H9 (cell line): ENCODE measurements around the gene RAET1G. TPM values are rescaled to one million over a fixed set of nuclear protein-coding genes. Genes with fewer than 3 reads are reported as not detected.

ENCODE experiments used
- DNase-seq: peaks from one replicate; pipeline ENCODE4 v3.0.0-alpha.2; 2017
- H2AFZ ChIP-seq: one replicate; pipeline ENCODE4 v1.6.1; 2013; ENCODE audit warnings: mild to moderate bottlenecking, low read length, control low read depth, moderate library complexity
- H2AK5ac ChIP-seq: 2 replicates; pipeline ENCODE4 v1.6.1; 2013; ENCODE audit warnings: low read length, control low read depth, mixed read lengths; ENCODE audit not compliant: insufficient read length
- H2BK120ac ChIP-seq: one replicate; pipeline ENCODE4 v1.6.1; 2013; ENCODE audit warnings: low read depth, mild to moderate bottlenecking, low read length, control low read depth, inconsistent platforms; ENCODE audit not compliant: poor library complexity, severe bottlenecking
- H2BK12ac ChIP-seq: 2 replicates; pipeline ENCODE4 v1.6.1; 2013; ENCODE audit warnings: low read length, control low read depth, mixed read lengths, low read depth; ENCODE audit not compliant: insufficient read length
- H2BK15ac ChIP-seq: 2 replicates; pipeline ENCODE4 v1.6.1; 2013; ENCODE audit warnings: low read depth, low read length, control low read depth
- H2BK20ac ChIP-seq: one replicate; pipeline ENCODE4 v1.6.1; 2013; ENCODE audit warnings: low read depth, mild to moderate bottlenecking, low read length, control low read depth, inconsistent platforms; ENCODE audit not compliant: poor library complexity, severe bottlenecking
- H2BK5ac ChIP-seq: 2 replicates; pipeline ENCODE4 v1.6.1; 2013; ENCODE audit warnings: low read length, control low read depth, mixed read lengths; ENCODE audit not compliant: insufficient read length
- H3K14ac ChIP-seq: 2 replicates; pipeline ENCODE4 v1.6.1; 2013; ENCODE audit warnings: low read length, control low read depth; ENCODE audit not compliant: insufficient read depth
- H3K18ac ChIP-seq: 2 replicates; pipeline ENCODE4 v1.6.1; 2013; ENCODE audit warnings: low read depth, mild to moderate bottlenecking, mixed read lengths, low read length, control low read depth; ENCODE audit not compliant: insufficient read length
- H3K23ac ChIP-seq: 2 replicates; pipeline ENCODE4 v1.6.1; 2013; ENCODE audit warnings: low read length, control low read depth, mixed read lengths, low read depth; ENCODE audit not compliant: insufficient read length
- H3K23me2 ChIP-seq: 2 replicates; pipeline ENCODE4 v1.6.1; 2013; ENCODE audit warnings: low read depth, mild to moderate bottlenecking, mixed read lengths, low read length, control low read depth; ENCODE audit not compliant: insufficient read length, poor library complexity, severe bottlenecking
- H3K27ac ChIP-seq: 2 replicates; pipeline ENCODE4 v1.5.1; 2013; ENCODE audit warnings: low read length, control low read depth, mixed read lengths, low read depth; ENCODE audit not compliant: insufficient read length
- H3K27me3 ChIP-seq: 2 replicates; pipeline ENCODE4 v1.6.1; 2013; ENCODE audit warnings: low read length, control low read depth, inconsistent platforms; ENCODE audit not compliant: insufficient read depth
- H3K4ac ChIP-seq: 2 replicates; pipeline ENCODE4 v1.6.1; 2013; ENCODE audit warnings: low read depth, mild to moderate bottlenecking, control low read depth, inconsistent platforms, low read length, moderate library complexity
- H3K4me1 ChIP-seq: 2 replicates; pipeline ENCODE4 v1.6.1; 2013; ENCODE audit warnings: low read length, control low read depth, inconsistent platforms; ENCODE audit not compliant: insufficient read depth
- H3K4me2 ChIP-seq: 2 replicates; pipeline ENCODE4 v1.6.1; 2013; ENCODE audit warnings: low read length, control low read depth, mixed read lengths; ENCODE audit not compliant: insufficient read length, insufficient read depth
- H3K56ac ChIP-seq: 2 replicates; pipeline ENCODE4 v1.6.1; 2013; ENCODE audit warnings: low read depth, mild to moderate bottlenecking, mixed read lengths, low read length, control low read depth; ENCODE audit not compliant: insufficient read length
- H3K79me1 ChIP-seq: 2 replicates; pipeline ENCODE4 v1.6.1; 2013; ENCODE audit warnings: low read depth, mild to moderate bottlenecking, moderate library complexity, low read length, control low read depth, inconsistent platforms; ENCODE audit not compliant: insufficient read depth, poor library complexity, severe bottlenecking
- H3K79me2 ChIP-seq: 2 replicates; pipeline ENCODE4 v1.6.1; 2013; ENCODE audit warnings: low read length, control low read depth, inconsistent platforms; ENCODE audit not compliant: insufficient read depth
- H3K9ac ChIP-seq: 2 replicates; pipeline ENCODE4 v1.6.1; 2013; ENCODE audit warnings: low read length, control low read depth, mixed read lengths; ENCODE audit not compliant: insufficient read length; ENCODE audit errors: extremely low read depth
- H3K9me3 ChIP-seq: one replicate; pipeline ENCODE4 v1.6.1; 2013; ENCODE audit warnings: low read depth, low read length, inconsistent platforms; ENCODE audit not compliant: control insufficient read depth
- H3T11ph ChIP-seq: one replicate; pipeline ENCODE4 v1.6.1; 2013; ENCODE audit warnings: mild to moderate bottlenecking, low read length, control low read depth, inconsistent platforms
- H4K20me1 ChIP-seq: one replicate; pipeline ENCODE4 v1.6.1; 2013; ENCODE audit not compliant: control insufficient read depth, insufficient read length, insufficient read depth
- H4K5ac ChIP-seq: 2 replicates; pipeline ENCODE4 v1.6.1; 2013; ENCODE audit warnings: low read depth, mild to moderate bottlenecking, mixed read lengths, low read length, control low read depth; ENCODE audit not compliant: insufficient read length
- H4K8ac ChIP-seq: replicated peaks from 2 replicates; pipeline ENCODE4 v1.6.1; 2013; ENCODE audit warnings: low read length, control low read depth, mixed read lengths, low read depth; ENCODE audit not compliant: insufficient read length
- H4K91ac ChIP-seq: 2 replicates; pipeline ENCODE4 v1.6.1; 2013; ENCODE audit warnings: low read depth, mild to moderate bottlenecking, moderate library complexity, mixed read lengths, low read length, control low read depth; ENCODE audit not compliant: insufficient read length
- H3K27ac Mint-ChIP-seq, 3 experiments: 2 replicates in 2 of 3; 3 replicates in 1 of 3; pipeline ENCODE4 v1.8.0; 2020 to 2021; ENCODE audit warnings: mixed read lengths in 3 of 3, mild to moderate bottlenecking in 1 of 3, moderate library complexity in 1 of 3
- H3K27me3 Mint-ChIP-seq: 2 replicates; pipeline ENCODE4 v1.8.0; 2021; ENCODE audit warnings: low read depth, mild to moderate bottlenecking, moderate library complexity, mixed read lengths
- H3K36me3 Mint-ChIP-seq, 3 experiments: 2 replicates in 2 of 3; 3 replicates in 1 of 3; pipeline ENCODE4 v1.8.0; 2020 to 2021; ENCODE audit warnings: low read depth in 3 of 3, mixed read lengths in 3 of 3; ENCODE audit not compliant: insufficient read depth in 1 of 3
- H3K4me1 Mint-ChIP-seq, 2 experiments: 2 replicates each; pipeline ENCODE4 v1.8.0; 2020; ENCODE audit warnings: mixed read lengths in 2 of 2
- H3K4me3 Mint-ChIP-seq, 2 experiments: 2 replicates in 1 of 2; 3 replicates in 1 of 2; pipeline ENCODE4 v1.8.0; 2020 to 2021; ENCODE audit warnings: mild to moderate bottlenecking in 2 of 2, mixed read lengths in 2 of 2, moderate library complexity in 1 of 2
- H3K9me3 Mint-ChIP-seq, 2 experiments: 2 replicates in 1 of 2; 3 replicates in 1 of 2; pipeline ENCODE4 v1.8.0; 2020; ENCODE audit warnings: mild to moderate bottlenecking in 2 of 2, mixed read lengths in 2 of 2, moderate library complexity in 1 of 2
- CTCF ChIP-seq: fragments of 200-600 bp; sonication (generic); conservative IDR thresholded peaks from 3 replicates; pipeline ENCODE4 v1.8.0; 2021; ENCODE audit warnings: antibody characterized with exemption, mild to moderate bottlenecking
- WGBS: extraction: QIAGEN DNeasy Blood & Tissue Kit; methylation state at CpG from one replicate; pipeline ENCODE4 v1.1.7; 2013; ENCODE audit warnings: missing lambda C conversion rate, low lambda C conversion rate, mixed read lengths; ENCODE audit not compliant: insufficient read length; ENCODE audit errors: extremely low coverage; 5-methylcytosine and 5-hydroxymethylcytosine counted together
- total RNA-seq: library from RNA; stranded (reverse); gene quantifications from 2 replicates; pipeline ENCODE4 v1.2.1, GENCODE V29; 2021

RAET1G gene
- total RNA-seq, 1 experiment from 2014 or later, result not detected

GRCh38 chr6:149869275-149869892 lies 53.5 kb downstream of the RAET1G start:
- no peaks in the 10 kb centered on the region for H3K4me1 ChIP-seq
- no peak overlapping the region for H2AFZ ChIP-seq
- no peak overlapping the region for H4K5ac ChIP-seq
- H2AK5ac ChIP-seq, result no peak overlapping the region
- no peaks in the 10 kb centered on the region for H3K27me3 ChIP-seq
- H3K9me3 Mint-ChIP-seq, result peaks cover 8 to 11% of the 10 kb centered on the region in 2 experiments; a peak in 4 of 5 replicates
- H3K27me3 Mint-ChIP-seq, result peaks cover 12% of the 10 kb centered on the region
- H3K14ac ChIP-seq, result no peak overlapping the region
- no peak overlapping the region for H2BK20ac ChIP-seq
- WGBS, result no CpG with 5 or more reads among the region's 10 CpGs
- no peak overlapping the region for H4K8ac ChIP-seq
- no peak overlapping the region for H3K4me3 Mint-ChIP-seq
- H3K79me2 ChIP-seq, result no peaks in the 10 kb centered on the region
- no peaks in the 10 kb centered on the region for H3K9me3 ChIP-seq
- no peak overlapping the region for H3K27ac Mint-ChIP-seq
- no peak overlapping the region for H3K27ac ChIP-seq
- H4K91ac ChIP-seq, result no peak overlapping the region
- H3K4ac ChIP-seq, result no peak overlapping the region
- H3T11ph ChIP-seq, result no peak overlapping the region
- H3K23ac ChIP-seq, result no peak overlapping the region
- no peak overlapping the region for H3K9ac ChIP-seq
- no peak overlapping the region for H2BK15ac ChIP-seq
- H3K36me3 Mint-ChIP-seq, result peaks cover 0 to 2% (median 0%) of the 10 kb centered on the region in 3 experiments; a peak in 2 of 7 replicates
- no peak overlapping the region for H2BK120ac ChIP-seq
- H4K20me1 ChIP-seq, result no peaks in the 10 kb centered on the region
- H2BK5ac ChIP-seq, result no peak overlapping the region
- TF ChIP-seq CTCF, result no peak
- no peak overlapping the region for H3K56ac ChIP-seq
- no peak overlapping the region for H3K18ac ChIP-seq
- H3K4me2 ChIP-seq, result no peak overlapping the region
- peaks cover 11 to 20% of the 10 kb centered on the region in 2 experiments for H3K4me1 Mint-ChIP-seq
- H3K79me1 ChIP-seq, result no peaks in the 10 kb centered on the region
- no peak for DNase-seq
- H3K23me2 ChIP-seq, result peaks cover 2% of the 10 kb centered on the region
- no peak overlapping the region for H2BK12ac ChIP-seq
